Naive B cell (primary cell): ENCODE measurements around the gene RPS16. TPM values are rescaled to one million over a fixed set of nuclear protein-coding genes. Genes with fewer than 3 reads are reported as not detected.

Experiments used
- ATAC-seq, 2 donors: fragments of 150-1000 bp; cut with Tn5 transposase; 2 replicates each; pipeline ENCODE4 v1.10.0; 2021; ENCODE audit warnings: low read depth in 2 of 2, mild to moderate bottlenecking in 2 of 2, moderate library complexity in 2 of 2
- DNase-seq: peaks from one replicate; pipeline ENCODE4 v3.0.0; 2022
- H3K27ac Mint-ChIP-seq, 6 donors: one replicate each; pipeline ENCODE4 v1.8.0; 2020 to 2022; ENCODE audit warnings: mild to moderate bottlenecking in 6 of 6, mixed read lengths in 6 of 6, moderate library complexity in 5 of 6, inconsistent platforms in 2 of 6
- H3K27me3 Mint-ChIP-seq, 3 donors: one replicate each; pipeline ENCODE4 v1.8.0; 2021 to 2022; ENCODE audit warnings: mixed read lengths in 3 of 3, mild to moderate bottlenecking in 1 of 3
- H3K36me3 Mint-ChIP-seq, 2 donors: one replicate each; pipeline ENCODE4 v1.8.0; 2020 to 2022; ENCODE audit warnings: mixed read lengths in 2 of 2, inconsistent platforms in 1 of 2, mild to moderate bottlenecking in 1 of 2
- H3K4me1 Mint-ChIP-seq, 3 donors: one replicate each; pipeline ENCODE4 v1.8.0; 2020 to 2022; ENCODE audit warnings: mixed read lengths in 3 of 3, inconsistent platforms in 1 of 3, mild to moderate bottlenecking in 1 of 3, moderate library complexity in 1 of 3
- H3K4me3 Mint-ChIP-seq, 8 donors: one replicate each; pipeline ENCODE4 v1.8.0; 2020 to 2022; ENCODE audit warnings: mild to moderate bottlenecking in 8 of 8, mixed read lengths in 8 of 8, moderate library complexity in 8 of 8, inconsistent platforms in 2 of 8
- H3K9me3 Mint-ChIP-seq, 7 donors: one replicate each; pipeline ENCODE4 v1.8.0; 2020 to 2022; ENCODE audit warnings: mixed read lengths in 7 of 7, mild to moderate bottlenecking in 5 of 7, inconsistent platforms in 2 of 7, moderate library complexity in 1 of 7
- polyA plus RNA-seq, 6 donors: library from polyadenylated mRNA; unstranded; fragments of 300-500 nt; fragmentation: Illumina TruSeq; gene quantifications; one replicate each; pipeline ENCODE4 v1.2.3, GENCODE V29; 2021; ENCODE audit warnings: low read depth in 6 of 6

RPS16 gene
- polyA plus RNA-seq, 6 donors from 2014 or later = 1,393 to 2,131 (median 1,793) TPM

DNA sequence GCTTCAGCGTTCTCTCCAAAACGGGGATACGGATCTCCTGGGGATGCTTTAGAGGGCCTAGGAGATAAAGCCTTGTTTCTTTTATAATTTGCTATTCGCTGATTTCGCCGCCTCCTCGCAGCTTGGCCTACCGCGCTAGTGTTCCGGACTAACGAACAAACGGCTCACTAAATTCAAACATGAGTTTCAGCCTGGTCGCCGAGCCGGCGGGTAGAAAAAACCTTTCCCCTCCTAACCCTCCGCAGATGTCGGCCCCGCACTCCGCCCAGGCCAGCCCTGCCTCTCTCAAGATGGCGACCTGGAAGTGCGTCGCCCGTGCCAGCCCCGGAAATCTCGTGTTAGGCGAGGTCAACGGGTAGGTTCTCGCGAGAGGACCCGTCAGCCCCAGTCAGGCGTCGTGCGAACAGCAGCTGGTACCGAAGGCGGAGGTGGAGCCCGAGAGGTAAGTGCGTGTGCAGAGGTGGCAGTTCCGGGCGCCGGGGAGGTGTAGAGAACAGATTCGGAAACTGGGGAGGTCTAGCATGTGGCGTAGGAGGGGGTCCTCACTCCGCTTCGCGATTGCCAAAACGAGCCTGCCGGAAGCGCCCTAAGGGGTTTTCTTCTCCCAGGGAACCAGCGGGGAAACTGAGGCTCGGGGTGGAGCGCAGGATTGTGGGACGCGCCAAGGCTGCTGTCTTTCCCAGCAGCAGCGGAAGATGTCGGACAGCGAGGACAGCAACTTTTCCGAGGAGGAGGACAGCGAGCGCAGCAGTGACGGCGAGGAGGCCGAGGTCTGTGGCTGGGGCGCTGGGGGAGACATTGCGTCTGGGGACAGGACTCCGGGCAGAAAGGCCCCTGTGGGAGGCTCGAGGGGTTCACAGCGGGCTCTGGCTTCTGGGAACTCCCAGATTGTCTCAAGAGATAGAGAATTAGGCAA is 9.7 kb upstream of the RPS16 start, which contains the start of gene SUPT5H:
SUPT5H (plus strand) TSS at position 387 of the 916 bp plus-strand sequence; CDS start at position 696, 309 bp downstream.
- peaks cover 4 to 10% of the 10 kb centered on the region in 2 donors for H3K36me3 Mint-ChIP-seq
- peaks cover 45 to 63% (median 45%) of the 10 kb centered on the region in 3 donors for H3K4me1 Mint-ChIP-seq
- no peaks in the 10 kb centered on the region for H3K27me3 Mint-ChIP-seq

GRCh38 chr19:39444598-39445195 is 8.9 kb upstream of the RPS16 start:
- Mint-ChIP-seq H3K4me1 (peaks cover 43 to 59% (median 45%) of the 10 kb centered on the region in 3 donors), H3K36me3 (peaks cover 4 to 10% of the 10 kb centered on the region in 2 donors), H3K9me3 (peaks cover 0 to 2% (median 0%) of the 10 kb centered on the region in 7 donors)

More for the DNA sequence above, 9.7 kb upstream of the RPS16 start, which contains the start of gene SUPT5H:
- DNase-seq (peak; percentile 98), ATAC-seq (peak; percentile 90 to 91)
- H3K4me3 Mint-ChIP-seq = peak within 1 kb of the TSS; percentile 90 to 100 (median 99)
- peaks cover 0 to 2% (median 0%) of the 10 kb centered on the region in 7 donors for H3K9me3 Mint-ChIP-seq
- peak within 1 kb of the TSS; percentile 97 to 100 (median 98) for H3K27ac Mint-ChIP-seq

DNA sequence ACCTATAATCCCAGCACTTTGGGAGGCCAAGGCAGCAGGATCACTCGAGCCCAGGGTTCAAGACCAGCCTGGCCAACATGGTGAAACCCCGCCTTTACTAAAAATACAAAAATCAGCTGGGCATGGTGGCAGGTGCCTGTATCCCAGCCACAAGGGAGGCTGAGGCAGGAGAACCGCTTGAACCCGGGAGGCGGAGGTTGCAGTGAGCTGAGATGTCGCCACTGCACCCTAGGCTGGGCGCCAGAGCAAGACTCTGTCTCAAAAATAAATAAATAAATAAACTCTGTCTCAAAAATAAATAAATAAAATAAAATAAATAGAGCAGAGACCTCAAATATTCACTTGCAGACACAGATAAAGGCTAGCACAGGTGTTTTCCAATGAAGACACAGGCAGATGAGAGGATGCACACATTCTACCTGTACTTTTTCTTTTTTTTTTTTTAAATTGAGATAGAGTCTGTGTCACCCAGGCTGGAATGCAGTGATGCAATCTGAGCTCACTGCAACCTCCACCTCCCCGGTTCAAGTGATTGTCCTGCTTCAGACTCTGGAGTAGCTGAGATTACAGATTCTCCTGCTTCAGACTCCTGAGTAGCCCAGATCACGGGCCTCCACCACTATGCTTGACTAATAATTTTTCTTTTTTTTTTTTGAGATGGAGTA is 2.7 kb upstream of the RPS16 start:
- Mint-ChIP-seq H3K36me3 (peaks cover 6 to 10% of the 10 kb centered on the region in 2 donors), H3K4me1 (peaks cover 32 to 41% (median 40%) of the 10 kb centered on the region in 3 donors), H3K27me3 (peaks cover 0 to 5% (median 0%) of the 10 kb centered on the region in 3 donors), H3K27ac (no peak overlapping the region), H3K9me3 (no peaks in the 10 kb centered on the region), H3K4me3 (no peak overlapping the region)
- no peak for ATAC-seq
- no peak for DNase-seq

More at GRCh38 chr19:39444598-39445195, 8.9 kb upstream of the RPS16 start:
- peak overlapping the region; percentile 97 to 100 (median 98) for H3K27ac Mint-ChIP-seq
- DNase-seq (no peak), ATAC-seq (no peak)
- H3K27me3 Mint-ChIP-seq = no peaks in the 10 kb centered on the region
- peak overlapping the region; percentile 90 to 100 (median 99) for H3K4me3 Mint-ChIP-seq

GRCh38 chr19:39436350-39436716 is 584 bp upstream of the RPS16 start:
- peaks cover 0 to 5% (median 0%) of the 10 kb centered on the region in 3 donors for H3K27me3 Mint-ChIP-seq
- ATAC-seq (no peak), DNase-seq (no peak)
- H3K9me3 Mint-ChIP-seq = no peaks in the 10 kb centered on the region
- peak overlapping the region; percentile 98 to 100 (median 99) for H3K27ac Mint-ChIP-seq
- H3K4me1 Mint-ChIP-seq = peaks cover 34 to 50% (median 49%) of the 10 kb centered on the region in 3 donors
- peak overlapping the region; percentile 95 to 100 (median 100) for H3K4me3 Mint-ChIP-seq
- H3K36me3 Mint-ChIP-seq = peaks cover 6 to 10% of the 10 kb centered on the region in 2 donors

- H3K4me3 Mint-ChIP-seq = peak overlapping the region; percentile 78 to 100 (median 99)
- peaks cover 29 to 48% (median 41%) of the 10 kb centered on the region in 3 donors for H3K4me1 Mint-ChIP-seq
- H3K27ac Mint-ChIP-seq = peak overlapping the region in 5 of 6 donors; percentile 30 to 100 (median 98)
- no peak for DNase-seq
- H3K36me3 Mint-ChIP-seq = peaks cover 6 to 10% of the 10 kb centered on the region in 2 donors
- H3K27me3 Mint-ChIP-seq = peaks cover 0 to 5% (median 0%) of the 10 kb centered on the region in 3 donors
- H3K9me3 Mint-ChIP-seq = no peaks in the 10 kb centered on the region
- ATAC-seq = no peak
Measured at GRCh38 chr19:39434123-39435076, 1.3 kb downstream of the RPS16 start.

- H3K4me3 Mint-ChIP-seq = peak overlapping the region in 7 of 8 donors; percentile 6 to 100 (median 78)
- H3K27ac Mint-ChIP-seq = peak overlapping the region in 5 of 6 donors; percentile 15 to 98 (median 54)
- H3K4me1 Mint-ChIP-seq = peaks cover 29 to 48% (median 41%) of the 10 kb centered on the region in 3 donors
- H3K9me3 Mint-ChIP-seq = no peaks in the 10 kb centered on the region
- DNase-seq (no peak), ATAC-seq (no peak)
- H3K27me3 Mint-ChIP-seq = peaks cover 0 to 5% (median 0%) of the 10 kb centered on the region in 3 donors
- H3K36me3 Mint-ChIP-seq = peaks cover 6 to 10% of the 10 kb centered on the region in 2 donors
Measured at GRCh38 chr19:39433480-39434079, 2.2 kb downstream of the RPS16 start.

DNA sequence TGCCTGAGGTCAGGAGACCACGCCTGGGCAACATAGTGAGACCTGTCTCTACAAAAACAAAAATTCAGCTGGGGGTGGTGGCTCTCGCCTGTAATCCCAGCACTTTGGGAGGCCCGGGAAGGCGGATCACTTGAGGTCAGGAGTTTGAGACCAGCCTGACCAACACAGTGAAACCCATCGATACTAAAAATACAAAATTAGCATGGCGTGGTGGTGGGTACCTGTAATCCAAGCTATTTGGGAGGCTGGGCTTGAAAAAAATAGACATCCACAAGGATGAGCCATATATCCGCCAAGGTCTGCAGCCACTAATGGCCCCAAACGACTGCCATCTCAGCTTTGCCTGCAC is 3.1 kb downstream of the RPS16 start:
- H3K9me3 Mint-ChIP-seq = no peaks in the 10 kb centered on the region
- H3K27ac Mint-ChIP-seq = peak overlapping the region in 3 of 6 donors; percentile 15 to 72 (median 62)
- peaks cover 29 to 48% (median 41%) of the 10 kb centered on the region in 3 donors for H3K4me1 Mint-ChIP-seq
- ATAC-seq (no peak), DNase-seq (no peak)
- H3K36me3 Mint-ChIP-seq = peaks cover 6 to 10% of the 10 kb centered on the region in 2 donors
- peaks cover 0 to 3% (median 0%) of the 10 kb centered on the region in 3 donors for H3K27me3 Mint-ChIP-seq
- peak overlapping the region in 2 of 8 donors; percentile 54 to 95 for H3K4me3 Mint-ChIP-seq

DNA sequence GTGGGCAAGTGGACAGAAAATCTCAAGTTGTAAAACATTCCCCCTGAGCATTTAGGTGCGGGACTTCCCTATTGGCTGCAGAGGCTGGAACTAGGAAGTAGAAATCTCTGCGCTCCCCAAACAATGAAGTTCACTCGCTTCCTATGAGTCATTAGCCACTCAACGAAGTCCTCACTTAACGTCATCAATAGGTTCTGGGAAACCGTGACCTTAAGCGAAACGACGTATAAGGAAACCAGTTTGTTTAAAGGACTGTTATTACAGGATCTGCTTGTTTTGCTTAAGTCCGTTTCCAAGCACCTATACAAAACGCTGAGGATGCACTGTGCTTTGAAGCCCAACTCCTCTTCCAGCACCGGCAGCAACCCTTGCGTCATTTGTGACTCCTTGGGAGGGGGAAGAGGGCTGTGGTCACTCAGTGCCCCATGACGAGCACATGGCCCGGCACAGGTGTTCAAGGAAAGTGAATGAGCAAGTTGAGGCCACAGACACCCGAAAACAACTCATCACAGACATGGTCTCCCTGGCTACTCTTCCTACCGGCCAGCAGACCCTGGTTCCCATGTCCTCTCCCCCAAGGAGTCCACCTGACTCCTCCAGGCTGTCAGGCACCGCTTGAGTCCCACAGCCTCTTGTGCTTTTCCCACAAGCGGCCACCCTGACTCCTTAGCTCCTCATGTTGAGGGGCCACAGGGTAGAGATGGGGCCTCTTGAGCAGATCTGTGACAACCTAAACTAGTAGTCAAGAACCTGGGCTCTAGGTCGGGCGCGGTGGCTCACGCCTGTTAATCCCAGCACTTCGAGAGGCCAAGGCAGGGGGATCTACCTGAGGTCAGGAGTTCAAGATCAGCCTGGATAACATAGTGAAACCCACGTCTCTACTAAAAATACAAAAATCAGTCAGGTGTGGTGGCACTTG is 4.8 kb downstream of the RPS16 start:
- Mint-ChIP-seq H3K4me3 (peak overlapping the region in 2 of 8 donors; percentile 29 to 56), H3K9me3 (no peaks in the 10 kb centered on the region), H3K36me3 (peaks cover 6 to 9% of the 10 kb centered on the region in 2 donors), H3K27ac (peak overlapping the region in 1 of 6 donors; percentile 73), H3K27me3 (no peaks in the 10 kb centered on the region), H3K4me1 (peaks cover 22 to 35% (median 35%) of the 10 kb centered on the region in 3 donors)
- DNase-seq (no peak), ATAC-seq (peak in 1 of 2 donors; percentile 34)

DNA sequence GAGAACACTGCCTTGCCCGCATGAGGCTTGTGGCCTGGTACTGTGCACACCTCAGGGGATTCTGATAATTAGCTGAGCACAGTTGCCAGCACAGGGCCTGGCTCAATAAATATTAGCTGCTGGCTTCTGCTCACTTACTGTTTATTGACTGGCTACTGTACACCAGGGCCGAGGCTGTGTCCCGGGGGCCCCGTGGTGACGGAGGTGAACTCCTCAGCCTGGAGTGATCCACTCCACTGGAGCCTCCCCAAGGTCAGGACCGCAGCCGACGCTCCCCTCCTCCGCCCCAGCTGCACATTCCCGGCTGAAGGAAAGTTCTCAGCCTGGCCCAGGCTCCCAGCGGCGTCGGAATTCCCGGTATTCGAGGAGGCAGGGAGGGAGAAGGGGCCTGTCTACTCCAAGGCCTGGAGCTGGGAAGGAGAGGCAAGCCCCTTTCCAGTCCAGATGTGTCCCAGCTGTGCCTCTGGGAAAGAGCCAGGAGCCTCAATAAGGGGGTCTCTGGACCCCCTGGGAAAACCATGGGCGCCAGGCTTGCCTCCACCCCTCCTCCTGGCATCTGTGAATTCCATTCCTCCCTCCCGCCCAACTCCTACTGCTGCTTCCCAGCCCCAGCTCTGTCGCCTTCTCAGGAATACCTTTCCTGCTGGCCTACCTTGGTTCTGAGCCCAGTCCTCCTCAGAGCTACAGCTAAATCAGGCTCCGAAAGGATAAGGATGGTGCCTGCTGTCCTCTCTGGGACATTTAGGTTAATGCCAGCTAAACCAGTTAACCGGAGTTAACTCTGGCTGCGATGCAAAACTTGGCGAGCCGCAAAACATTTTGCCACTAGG is 7.3 kb downstream of the RPS16 start:
- Mint-ChIP-seq H3K4me3 (no peak overlapping the region), H3K27ac (no peak overlapping the region), H3K36me3 (no peaks in the 10 kb centered on the region), H3K9me3 (no peaks in the 10 kb centered on the region), H3K27me3 (no peaks in the 10 kb centered on the region), H3K4me1 (peaks cover 9 to 23% (median 14%) of the 10 kb centered on the region in 3 donors)
- DNase-seq (no peak), ATAC-seq (no peak)

DNA sequence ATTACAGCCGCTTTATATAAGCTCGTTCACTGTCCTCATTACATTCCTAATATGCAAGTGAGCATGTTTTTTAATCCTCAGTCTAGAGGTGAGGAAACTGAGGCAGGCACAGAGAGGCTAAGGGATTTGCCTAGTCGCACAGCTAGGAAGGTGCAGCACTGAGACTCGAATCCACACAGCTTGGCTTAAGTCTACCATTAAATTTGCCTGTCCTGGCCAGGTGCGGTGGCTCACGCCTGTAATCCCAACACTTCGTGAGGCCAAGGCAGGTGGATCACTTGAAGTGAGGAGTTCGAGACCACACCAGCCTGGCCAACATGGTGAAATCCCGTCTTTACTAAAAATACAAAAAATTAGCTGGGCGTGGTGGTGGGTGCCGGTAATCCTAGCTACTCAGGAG is 8.0 kb downstream of the RPS16 start:
- peaks cover 6 to 18% (median 6%) of the 10 kb centered on the region in 3 donors for H3K4me1 Mint-ChIP-seq
- H3K27me3 Mint-ChIP-seq = no peaks in the 10 kb centered on the region
- no peak overlapping the region for H3K4me3 Mint-ChIP-seq
- no peak for ATAC-seq
- DNase-seq = no peak
- no peaks in the 10 kb centered on the region for H3K36me3 Mint-ChIP-seq
- no peaks in the 10 kb centered on the region for H3K9me3 Mint-ChIP-seq
- H3K27ac Mint-ChIP-seq = no peak overlapping the region
